Esophagus muscularis mucosa (tissue), 4 donors: Measurements from ENCODE around the gene TMCC3. TPM values are rescaled to one million over a fixed set of nuclear protein-coding genes. Genes with fewer than 3 reads are reported as not detected.
"Not testable (repeated sequence)": the region's sequence is repeated elsewhere in the genome, so short reads cannot be mapped to it uniquely, and the experiment has no call there.

Experiments
- DNase-seq: peaks from one replicate; pipeline ENCODE4 v3.0.0-alpha.2; 2017; ENCODE audit errors: extremely low spot score
- H3K27ac ChIP-seq, 4 donors: fragments of 200-600 bp; sonication (generic); replicated peaks in 1 of 4; 1 replicate in 3 of 4; 2 replicates in 1 of 4; pipeline ENCODE4 v1.5.1; 2016 to 2019; ENCODE audit warnings: mild to moderate bottlenecking in 1 of 4
- H3K27me3 ChIP-seq, 4 donors: fragments of 200-600 bp; sonication (generic); one replicate each; pipeline versions ENCODE4 v1.5.1 to v1.6.0; 2016 to 2019
- H3K36me3 ChIP-seq, 4 donors: fragments of 200-600 bp; sonication (generic); one replicate each; pipeline ENCODE4 v1.5.1; 2016 to 2019
- H3K4me1 ChIP-seq, 4 donors: fragments of 200-600 bp; sonication (generic); one replicate each; pipeline ENCODE4 v1.5.1; 2016 to 2019
- H3K4me3 ChIP-seq, 4 donors: fragments of 200-600 bp; sonication (generic); 1 replicate in 2 of 4; 2 replicates in 2 of 4; pipeline ENCODE4 v1.5.1; 2016 to 2019; ENCODE audit warnings: mild to moderate bottlenecking in 4 of 4, moderate library complexity in 1 of 4
- H3K9me3 ChIP-seq, 4 donors: fragments of 200-600 bp; sonication (generic); 1 replicate in 3 of 4; 2 replicates in 1 of 4; pipeline ENCODE4 v1.5.1; 2016 to 2019
- EP300 ChIP-seq: sonication (generic); formaldehyde crosslinking; IDR thresholded peaks from one replicate; pipeline ENCODE4 v1.6.1; 2017; ENCODE audit warnings: antibody characterized with exemption
- POLR2A ChIP-seq: fragments of 450-650 bp; IDR thresholded peaks from one replicate; pipeline ENCODE4 v1.6.1; 2017; ENCODE audit warnings: antibody characterized with exemption, moderate library complexity, mild to moderate bottlenecking, low read depth
- POLR2AphosphoS5 ChIP-seq, 2 donors: sonication (generic); formaldehyde crosslinking; IDR thresholded peaks; one replicate each; pipeline ENCODE4 v1.6.1; 2017; ENCODE audit warnings: antibody characterized with exemption in 2 of 2
- WGBS: methylation state at CpG from one replicate; pipeline ENCODE4 v1.1.5; 2018; 5-methylcytosine and 5-hydroxymethylcytosine counted together
- intact Hi-C: fragments of 100-400 bp; cut with DNase I; formaldehyde crosslinking; loops from one replicate; pipeline ENCODE4 v1.15.1; 2023
- total RNA-seq, 4 donors: library from RNA; depleted of rRNA; stranded (reverse); fragments of >200 nt; gene quantifications; one replicate each; pipeline versions ENCODE4 v1.1.0 to v1.2.1, GENCODE V29; 2016
- TF ChIP-seq, protein P1 (sequence below), 3 experiments: fragments of 200-600 bp in 2 of 3; fragments of 450-650 bp in 1 of 3; sonication (generic) in 2 of 3; IDR thresholded peaks; one replicate each; pipeline ENCODE4 v1.5.1; 2017 to 2019; ENCODE audit warnings: antibody characterized with exemption in 3 of 3, mild to moderate bottlenecking in 2 of 3, moderate library complexity in 1 of 3

TMCC3 gene
- total RNA-seq, 4 donors from 2014 or later: 17.0 to 30.5 (median 19.5) TPM

DNA sequence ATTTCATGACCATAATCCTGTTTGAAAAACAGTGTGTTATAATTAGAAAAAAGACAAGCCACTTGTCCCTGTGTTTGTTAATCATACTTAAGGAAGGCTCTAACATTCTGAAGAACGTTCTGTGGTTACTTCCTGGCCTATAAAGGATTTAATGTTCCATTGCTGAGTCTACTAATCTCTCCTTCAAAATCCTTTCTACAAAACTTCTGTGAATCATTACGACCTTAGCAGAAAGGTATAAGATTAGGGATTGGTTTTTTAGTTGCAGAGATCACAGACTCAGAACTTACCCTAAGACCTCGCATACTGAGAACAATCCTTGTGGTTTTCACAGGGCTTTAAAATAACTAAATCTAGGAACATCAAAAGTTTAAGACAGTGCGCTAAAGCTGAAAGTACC lies 48.3 kb downstream of the TMCC3 start:
- no peak overlapping the region for H3K27ac ChIP-seq
- no peaks in the 10 kb centered on the region for H3K36me3 ChIP-seq
- WGBS: 90% methylated on average over 4 of the region's 4 CpGs
- TF ChIP-seq POLR2AphosphoS5 (IDR thresholded peaks at IDR 0.05) (no peak), POLR2A (no peak), EP300 (no peak)
- TF ChIP-seq, protein P1, sequence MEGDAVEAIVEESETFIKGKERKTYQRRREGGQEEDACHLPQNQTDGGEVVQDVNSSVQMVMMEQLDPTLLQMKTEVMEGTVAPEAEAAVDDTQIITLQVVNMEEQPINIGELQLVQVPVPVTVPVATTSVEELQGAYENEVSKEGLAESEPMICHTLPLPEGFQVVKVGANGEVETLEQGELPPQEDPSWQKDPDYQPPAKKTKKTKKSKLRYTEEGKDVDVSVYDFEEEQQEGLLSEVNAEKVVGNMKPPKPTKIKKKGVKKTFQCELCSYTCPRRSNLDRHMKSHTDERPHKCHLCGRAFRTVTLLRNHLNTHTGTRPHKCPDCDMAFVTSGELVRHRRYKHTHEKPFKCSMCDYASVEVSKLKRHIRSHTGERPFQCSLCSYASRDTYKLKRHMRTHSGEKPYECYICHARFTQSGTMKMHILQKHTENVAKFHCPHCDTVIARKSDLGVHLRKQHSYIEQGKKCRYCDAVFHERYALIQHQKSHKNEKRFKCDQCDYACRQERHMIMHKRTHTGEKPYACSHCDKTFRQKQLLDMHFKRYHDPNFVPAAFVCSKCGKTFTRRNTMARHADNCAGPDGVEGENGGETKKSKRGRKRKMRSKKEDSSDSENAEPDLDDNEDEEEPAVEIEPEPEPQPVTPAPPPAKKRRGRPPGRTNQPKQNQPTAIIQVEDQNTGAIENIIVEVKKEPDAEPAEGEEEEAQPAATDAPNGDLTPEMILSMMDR (IDR thresholded peaks at IDR 0.05): no peak
- H3K4me1 ChIP-seq: peaks cover 0 to 13% (median 0%) of the 10 kb centered on the region in 4 donors
- H3K9me3 ChIP-seq: no peaks in the 10 kb centered on the region
- H3K4me3 ChIP-seq: no peak overlapping the region
- no peak for DNase-seq
- intact Hi-C loops: no loop called here
- no peaks in the 10 kb centered on the region for H3K27me3 ChIP-seq

DNA sequence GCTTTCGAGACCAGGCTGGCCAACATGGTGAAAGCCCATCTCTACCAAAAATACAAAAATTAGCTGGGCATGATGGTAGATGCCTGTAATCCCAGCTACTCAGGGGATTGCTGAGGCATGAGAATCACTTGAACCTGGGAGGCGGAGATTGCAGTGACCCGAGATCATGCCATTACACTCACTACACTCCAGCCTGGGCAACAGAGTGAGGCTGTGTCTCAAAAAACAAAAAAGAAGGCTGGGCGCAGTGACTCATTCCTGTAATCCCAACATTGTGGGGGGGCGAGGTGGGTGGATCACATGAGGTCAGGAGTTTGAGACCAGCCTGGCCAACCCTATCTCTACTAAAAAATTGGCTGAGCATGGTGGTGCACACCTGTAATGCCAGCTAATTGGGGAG lies 49.0 kb downstream of the TMCC3 start:
- H3K27ac ChIP-seq, H3K27me3 ChIP-seq, DNase-seq, H3K9me3 ChIP-seq, H3K36me3 ChIP-seq, intact Hi-C loops, H3K4me3 ChIP-seq: not testable (repeated sequence)
- peaks cover 0 to 20% (median 6%) of the 10 kb centered on the region in 4 donors for H3K4me1 ChIP-seq
- 96% methylated on average over 5 of the region's 5 CpGs for WGBS

DNA sequence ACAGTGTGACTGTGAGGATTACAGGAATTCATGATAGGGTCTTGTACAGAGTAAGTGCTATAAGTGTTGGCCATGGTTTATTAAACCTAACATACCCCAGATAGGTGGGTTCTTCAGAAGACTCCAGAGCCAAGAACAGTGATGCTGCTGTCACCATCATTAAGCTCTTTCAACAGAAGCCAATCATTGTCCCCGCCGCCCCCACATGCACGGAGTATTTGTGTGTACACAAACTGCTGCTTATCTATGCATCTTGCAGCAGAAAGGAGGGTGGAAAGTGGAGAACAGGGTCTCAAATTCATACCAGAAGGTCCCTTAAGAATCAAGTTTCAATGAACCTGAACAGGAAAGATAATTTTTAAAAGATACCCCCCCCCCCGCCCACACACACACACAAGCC lies 51.2 kb downstream of the TMCC3 start:
- Histone ChIP-seq H3K9me3 (no peaks in the 10 kb centered on the region), H3K4me1 (peaks cover 0 to 37% (median 23%) of the 10 kb centered on the region in 4 donors), H3K4me3 (no peak overlapping the region), H3K27me3 (no peaks in the 10 kb centered on the region), H3K27ac (no peak overlapping the region), H3K36me3 (no peaks in the 10 kb centered on the region)
- TF ChIP-seq, protein P1 (IDR thresholded peaks at IDR 0.05): no peak
- TF ChIP-seq EP300 (no peak), POLR2A (no peak)
- WGBS: 88% methylated on average over 4 of the region's 4 CpGs
- no peak for DNase-seq
- intact Hi-C loops: no loop called here

DNA sequence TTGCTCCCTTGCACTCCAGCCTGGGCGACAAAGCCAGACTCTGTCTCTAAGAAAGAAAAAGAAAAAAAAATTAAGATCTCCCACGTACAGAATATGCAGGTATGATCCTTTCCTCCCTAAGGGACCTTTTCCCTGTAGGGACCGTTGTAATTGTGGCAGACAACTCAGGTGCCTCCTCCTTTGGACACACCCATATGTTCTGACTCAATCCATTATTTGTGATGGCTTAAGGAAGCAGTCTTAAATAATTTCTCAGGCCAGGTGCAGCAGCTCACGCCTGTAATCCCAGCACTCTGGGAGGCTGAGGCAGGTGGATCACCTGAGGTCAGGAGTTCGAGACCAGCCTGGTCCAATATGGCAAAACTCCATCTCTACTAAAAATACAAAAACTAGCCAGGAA lies 53.1 kb downstream of the TMCC3 start:
- H3K27me3 ChIP-seq: no peaks in the 10 kb centered on the region
- intact Hi-C loops: no loop called here

DNA sequence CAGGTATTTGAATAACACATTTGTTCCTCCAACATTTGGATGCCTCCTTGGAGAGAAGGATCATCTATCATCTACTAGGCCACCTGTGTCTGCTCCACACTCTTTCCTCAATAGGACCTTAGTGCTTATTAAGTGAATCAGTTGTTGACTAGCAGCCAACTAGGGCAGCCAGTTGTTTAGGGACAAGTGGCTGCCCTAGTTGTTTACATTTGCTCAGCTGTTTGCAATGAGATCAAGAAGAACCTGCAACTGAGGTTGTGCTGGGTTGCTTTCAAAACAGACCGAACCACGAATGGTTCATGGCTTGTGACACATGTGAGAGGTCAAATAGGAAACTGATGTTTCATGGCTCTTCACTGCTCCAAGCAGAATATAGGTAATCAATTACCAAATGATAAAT lies 53.8 kb downstream of the TMCC3 start:
- Histone ChIP-seq H3K27ac (no peak overlapping the region), H3K4me3 (no peak overlapping the region), H3K4me1 (peaks cover 8 to 55% (median 45%) of the 10 kb centered on the region in 4 donors), H3K27me3 (no peaks in the 10 kb centered on the region), H3K9me3 (no peaks in the 10 kb centered on the region), H3K36me3 (no peaks in the 10 kb centered on the region)
- no peak for DNase-seq
- TF ChIP-seq EP300 (no peak), POLR2A (no peak), POLR2AphosphoS5 (IDR thresholded peaks at IDR 0.05) (no peak)
- TF ChIP-seq, protein P1 (IDR thresholded peaks at IDR 0.05): no peak
- 77% methylated on average over 2 of the region's 2 CpGs for whole genome bisulfite sequencing
- intact Hi-C loops: no loop called here

More for the DNA sequence above, 53.1 kb downstream of the TMCC3 start:
- H3K27ac ChIP-seq: no peak overlapping the region
- no peak for DNase-seq
- H3K36me3 ChIP-seq: no peaks in the 10 kb centered on the region
- H3K9me3 ChIP-seq: no peaks in the 10 kb centered on the region
- H3K4me1 ChIP-seq: peaks cover 6 to 48% (median 38%) of the 10 kb centered on the region in 4 donors
- WGBS: 96% methylated on average over 5 of the region's 5 CpGs
- TF ChIP-seq, protein P1 (IDR thresholded peaks at IDR 0.05): no peak
- no peak for TF ChIP-seq EP300
- TF ChIP-seq POLR2AphosphoS5 (IDR thresholded peaks at IDR 0.05): no peak
- TF ChIP-seq POLR2A: no peak
- no peak overlapping the region for H3K4me3 ChIP-seq
